Loucy (cell line): Measurements from ENCODE around the gene LSM7.

Experiments
- H2AFZ ChIP-seq: fragments of 200-600 bp; sonication (generic); 2 replicates; pipeline ENCODE4 v1.6.0; 2016; ENCODE audit warnings: antibody characterized with exemption, mild to moderate bottlenecking, low read length, moderate library complexity
- H3F3A ChIP-seq: fragments of 200-600 bp; 2 replicates; pipeline ENCODE4 v1.6.0; 2016; ENCODE audit warnings: antibody characterized with exemption, low read depth, mild to moderate bottlenecking
- H3K27me3 ChIP-seq: fragments of 200-600 bp; sonication (generic); 2 replicates; pipeline ENCODE4 v1.6.1; 2014; ENCODE audit warnings: low read length, mild to moderate bottlenecking; ENCODE audit not compliant: insufficient read depth, poor library complexity, severe bottlenecking
- H3K36me3 ChIP-seq: fragments of 200-600 bp; sonication (generic); 2 replicates; pipeline ENCODE4 v1.6.1; 2016; ENCODE audit warnings: low read length; ENCODE audit not compliant: insufficient read depth
- H3K4me1 ChIP-seq: fragments of 200-600 bp; sonication (generic); 2 replicates; pipeline ENCODE4 v1.5.1; 2014; ENCODE audit warnings: low read length, mild to moderate bottlenecking; ENCODE audit not compliant: insufficient read depth, poor library complexity, severe bottlenecking
- H3K4me2 ChIP-seq: fragments of 200-600 bp; sonication (generic); 2 replicates; pipeline ENCODE4 v1.6.0; 2014; ENCODE audit warnings: antibody characterized with exemption, low read length, low read depth, mild to moderate bottlenecking; ENCODE audit not compliant: poor library complexity, severe bottlenecking
- H3K4me3 ChIP-seq: fragments of 200-600 bp; sonication (generic); 2 replicates; pipeline ENCODE4 v1.5.1; 2014; ENCODE audit warnings: low read length, mild to moderate bottlenecking, mixed read lengths; ENCODE audit not compliant: poor library complexity, severe bottlenecking
- H3K79me2 ChIP-seq: fragments of 200-600 bp; sonication (generic); 2 replicates; pipeline ENCODE4 v1.6.1; 2014; ENCODE audit warnings: low read length; ENCODE audit not compliant: insufficient read depth
- H3K9ac ChIP-seq: fragments of 200-600 bp; sonication (generic); 2 replicates; pipeline ENCODE4 v1.6.0; 2014; ENCODE audit warnings: mild to moderate bottlenecking, low read depth, low read length, moderate library complexity; ENCODE audit not compliant: poor library complexity, severe bottlenecking
- H3K9me2 ChIP-seq: fragments of 200-600 bp; sonication (generic); replicated peaks from 2 replicates; pipeline ENCODE4 v1.6.1; 2016; ENCODE audit warnings: low read depth, low read length, mixed read lengths
- H3K9me3 ChIP-seq: fragments of 200-600 bp; sonication (generic); 2 replicates; pipeline ENCODE4 v1.6.1; 2014; ENCODE audit warnings: mild to moderate bottlenecking, antibody characterized with exemption, low read length, low read depth; ENCODE audit not compliant: insufficient read depth
- H4K20me1 ChIP-seq: fragments of 200-600 bp; sonication (generic); 2 replicates; pipeline ENCODE4 v1.6.0; 2014; ENCODE audit warnings: antibody characterized with exemption, low read length, mild to moderate bottlenecking; ENCODE audit not compliant: insufficient read depth, poor library complexity, severe bottlenecking
- CTCF ChIP-seq: fragments of 200-600 bp; sonication (generic); conservative IDR thresholded peaks from 2 replicates; pipeline ENCODE4 v1.5.1; 2014; ENCODE audit warnings: mild to moderate bottlenecking, antibody characterized with exemption, low read length
- EZH2phosphoT487 ChIP-seq: fragments of 200-600 bp; IDR thresholded peaks from 2 replicates; pipeline ENCODE4 v1.6.1; 2018; ENCODE audit warnings: antibody characterized with exemption, mild to moderate bottlenecking, moderate library complexity, borderline replicate concordance

Gene LSM7

GRCh38 chr19:2356036-2356646 lies 27.8 kb upstream of the LSM7 start:
- H3K79me2 ChIP-seq, result no peaks in the 10 kb centered on the region
- no peaks in the 10 kb centered on the region for H3K9me2 ChIP-seq
- H3K9ac ChIP-seq, result no peak overlapping the region
- TF ChIP-seq CTCF, result no peak
- no peak for TF ChIP-seq EZH2phosphoT487
- no peak overlapping the region for H3K4me3 ChIP-seq
- no peaks in the 10 kb centered on the region for H4K20me1 ChIP-seq
- no peak overlapping the region for H2AFZ ChIP-seq
- no peak overlapping the region for H3K4me2 ChIP-seq
- no peaks in the 10 kb centered on the region for H3K4me1 ChIP-seq
- H3F3A ChIP-seq, result no peaks in the 10 kb centered on the region
- no peaks in the 10 kb centered on the region for H3K9me3 ChIP-seq
- H3K27me3 ChIP-seq, result no peaks in the 10 kb centered on the region
- H3K36me3 ChIP-seq, result peaks cover 10% of the 10 kb centered on the region; the same call in 1 of the 2 replicates

GRCh38 chr19:2355168-2356035 lies 27.0 kb upstream of the LSM7 start:
- no peaks in the 10 kb centered on the region for H3K9me3 ChIP-seq
- no peak overlapping the region for H2AFZ ChIP-seq
- H3K4me2 ChIP-seq, result no peak overlapping the region
- H3K4me1 ChIP-seq, result no peaks in the 10 kb centered on the region
- no peaks in the 10 kb centered on the region for H4K20me1 ChIP-seq
- no peaks in the 10 kb centered on the region for H3K9me2 ChIP-seq
- H3K36me3 ChIP-seq, result peaks cover 10% of the 10 kb centered on the region; the same call in 1 of the 2 replicates
- H3K4me3 ChIP-seq, result no peak overlapping the region
- H3K9ac ChIP-seq, result no peak overlapping the region
- no peaks in the 10 kb centered on the region for H3F3A ChIP-seq
- TF ChIP-seq CTCF (no peak), EZH2phosphoT487 (no peak)
- H3K79me2 ChIP-seq, result no peaks in the 10 kb centered on the region
- H3K27me3 ChIP-seq, result no peaks in the 10 kb centered on the region

DNA sequence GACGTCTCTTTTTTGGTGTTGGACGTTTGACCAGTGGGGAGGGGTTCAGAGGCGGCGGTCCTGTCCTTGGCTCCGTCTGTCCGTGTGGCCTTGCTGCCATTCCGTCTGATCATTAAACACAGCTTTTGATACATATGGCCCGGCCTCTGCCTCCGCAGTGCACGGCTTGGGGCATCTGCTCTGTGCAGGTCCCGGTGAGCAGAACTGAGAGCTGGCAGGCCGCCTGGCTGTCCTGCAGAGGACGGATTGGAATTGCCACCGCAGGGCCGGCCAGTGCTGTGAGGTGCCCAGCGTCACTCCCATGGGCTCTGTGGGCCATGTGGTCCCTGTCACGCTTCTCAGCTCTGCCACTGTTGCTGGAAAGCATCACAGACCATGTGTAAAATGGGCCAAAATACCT lies 26.3 kb upstream of the LSM7 start:
- Histone ChIP-seq H3K4me3 (no peak overlapping the region), H3F3A (no peaks in the 10 kb centered on the region), H3K9ac (no peak overlapping the region), H2AFZ (no peak overlapping the region), H3K9me3 (no peaks in the 10 kb centered on the region), H3K9me2 (no peaks in the 10 kb centered on the region), H3K4me1 (no peaks in the 10 kb centered on the region), H3K36me3 (peaks cover 10% of the 10 kb centered on the region; the same call in 1 of the 2 replicates), H4K20me1 (no peaks in the 10 kb centered on the region), H3K4me2 (no peak overlapping the region), H3K79me2 (no peaks in the 10 kb centered on the region), H3K27me3 (no peaks in the 10 kb centered on the region)
- TF ChIP-seq EZH2phosphoT487 (no peak), CTCF (no peak)
